Mesothelial cell of epicardium (in vitro differentiated cells): Measurements from ENCODE around the gene COL1A1. TPM values are rescaled to one million over a fixed set of nuclear protein-coding genes. Genes with fewer than 3 reads are reported as not detected.

Experiments
- DNase-seq, 2 experiments: peaks; one replicate each; pipeline ENCODE4 v3.0.0; 2021; ENCODE audit warnings: low spot score in 2 of 2; ENCODE audit not compliant: unreplicated experiment in 2 of 2
- H3K27ac Mint-ChIP-seq: 2 replicates; pipeline ENCODE4 v1.8.0; 2021; ENCODE audit warnings: mixed read lengths
- H3K27me3 Mint-ChIP-seq: 2 replicates; pipeline ENCODE4 v1.8.0; 2021; ENCODE audit warnings: low read depth, mixed read lengths
- H3K36me3 Mint-ChIP-seq: 2 replicates; pipeline ENCODE4 v1.8.0; 2021; ENCODE audit warnings: mixed read lengths
- H3K4me1 Mint-ChIP-seq: 2 replicates; pipeline ENCODE4 v1.8.0; 2021; ENCODE audit warnings: mixed read lengths
- H3K4me3 Mint-ChIP-seq: 2 replicates; pipeline ENCODE4 v1.8.0; 2021; ENCODE audit warnings: mild to moderate bottlenecking, moderate library complexity, mixed read lengths
- H3K9me3 Mint-ChIP-seq: 2 replicates; pipeline ENCODE4 v1.8.0; 2021; ENCODE audit warnings: mixed read lengths
- total RNA-seq: library from RNA; stranded (reverse); gene quantifications from 3 replicates; pipeline ENCODE4 v1.2.1, GENCODE V29; 2021
- TF ChIP-seq, protein P1 (sequence below): fragments of 200-600 bp; sonication (generic); IDR thresholded peaks from one replicate; pipeline ENCODE4 v1.5.0; 2021; ENCODE audit warnings: antibody characterized with exemption; ENCODE audit not compliant: unreplicated experiment

The COL1A1 gene
- total RNA-seq, 1 donor from 2014 or later: 3,972 TPM

DNA sequence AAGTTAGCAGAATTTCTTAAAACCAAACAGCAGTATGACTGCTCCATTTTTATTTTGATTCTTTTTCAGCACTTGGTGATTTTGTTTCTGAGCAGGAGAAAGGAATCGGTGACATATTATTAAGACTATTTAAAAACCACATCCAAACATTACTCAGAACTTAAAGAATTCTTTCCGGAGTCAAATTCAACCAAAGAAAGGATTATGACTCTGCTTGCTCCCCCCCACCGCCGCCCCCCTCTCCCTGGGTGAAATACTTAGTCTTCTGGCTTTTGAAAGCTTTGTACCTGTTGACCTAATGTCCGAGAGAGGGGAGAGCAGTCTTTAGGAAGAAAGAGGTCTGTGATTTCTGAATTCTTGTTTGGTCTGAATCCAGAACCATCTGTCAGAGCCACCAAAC is 17.9 kb upstream of the COL1A1 start:
- TF ChIP-seq, protein P1, sequence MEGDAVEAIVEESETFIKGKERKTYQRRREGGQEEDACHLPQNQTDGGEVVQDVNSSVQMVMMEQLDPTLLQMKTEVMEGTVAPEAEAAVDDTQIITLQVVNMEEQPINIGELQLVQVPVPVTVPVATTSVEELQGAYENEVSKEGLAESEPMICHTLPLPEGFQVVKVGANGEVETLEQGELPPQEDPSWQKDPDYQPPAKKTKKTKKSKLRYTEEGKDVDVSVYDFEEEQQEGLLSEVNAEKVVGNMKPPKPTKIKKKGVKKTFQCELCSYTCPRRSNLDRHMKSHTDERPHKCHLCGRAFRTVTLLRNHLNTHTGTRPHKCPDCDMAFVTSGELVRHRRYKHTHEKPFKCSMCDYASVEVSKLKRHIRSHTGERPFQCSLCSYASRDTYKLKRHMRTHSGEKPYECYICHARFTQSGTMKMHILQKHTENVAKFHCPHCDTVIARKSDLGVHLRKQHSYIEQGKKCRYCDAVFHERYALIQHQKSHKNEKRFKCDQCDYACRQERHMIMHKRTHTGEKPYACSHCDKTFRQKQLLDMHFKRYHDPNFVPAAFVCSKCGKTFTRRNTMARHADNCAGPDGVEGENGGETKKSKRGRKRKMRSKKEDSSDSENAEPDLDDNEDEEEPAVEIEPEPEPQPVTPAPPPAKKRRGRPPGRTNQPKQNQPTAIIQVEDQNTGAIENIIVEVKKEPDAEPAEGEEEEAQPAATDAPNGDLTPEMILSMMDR: no peak
- peaks cover 61% of the 10 kb centered on the region for H3K4me1 Mint-ChIP-seq
- H3K4me3 Mint-ChIP-seq: no peak overlapping the region
- no peak for DNase-seq
- no peaks in the 10 kb centered on the region for H3K9me3 Mint-ChIP-seq
- peak overlapping the region; percentile 96 for H3K27ac Mint-ChIP-seq
- H3K36me3 Mint-ChIP-seq: no peaks in the 10 kb centered on the region
- no peaks in the 10 kb centered on the region for H3K27me3 Mint-ChIP-seq

DNA sequence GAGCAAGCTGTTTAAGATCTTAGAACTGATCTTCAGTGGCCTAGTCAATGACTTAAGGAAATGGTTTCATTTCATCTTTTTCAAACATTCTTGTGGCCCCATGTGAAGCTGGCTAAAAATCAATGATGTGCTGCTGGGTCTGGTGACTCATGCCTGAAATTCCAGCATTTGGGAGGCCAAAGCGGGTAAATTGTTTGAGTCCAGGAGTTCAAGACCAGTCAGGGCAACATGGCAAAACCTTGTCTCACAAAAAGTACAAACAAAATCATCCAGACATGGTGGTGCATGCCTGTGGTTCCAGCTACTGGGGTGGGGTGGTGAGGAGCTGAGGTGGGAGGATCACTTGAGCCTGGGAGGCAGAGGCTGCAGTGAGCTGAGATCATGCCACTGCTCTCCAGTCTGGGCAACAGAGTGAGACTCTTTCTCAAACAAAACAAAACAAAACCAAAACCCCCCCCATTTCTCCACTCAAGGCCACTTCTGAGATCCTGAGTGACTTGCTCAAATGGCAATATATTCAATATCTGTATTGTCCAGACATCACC is 17.4 kb upstream of the COL1A1 start:
- TF ChIP-seq, protein P1: no peak
- Mint-ChIP-seq H3K27ac (peak overlapping the region; percentile 96), H3K9me3 (no peaks in the 10 kb centered on the region), H3K27me3 (no peaks in the 10 kb centered on the region), H3K4me3 (no peak overlapping the region), H3K4me1 (peaks cover 62% of the 10 kb centered on the region), H3K36me3 (no peaks in the 10 kb centered on the region)
- no peak for DNase-seq

GRCh38 chr17:50218071-50218759 is 16.8 kb upstream of the COL1A1 start:
- no peaks in the 10 kb centered on the region for H3K36me3 Mint-ChIP-seq
- H3K4me1 Mint-ChIP-seq: peaks cover 65% of the 10 kb centered on the region
- no peaks in the 10 kb centered on the region for H3K27me3 Mint-ChIP-seq
- no peaks in the 10 kb centered on the region for H3K9me3 Mint-ChIP-seq
- no peak overlapping the region for H3K4me3 Mint-ChIP-seq
- DNase-seq: no peak
- H3K27ac Mint-ChIP-seq: peak overlapping the region; percentile 96
- TF ChIP-seq, protein P1: no peak

- peak overlapping the region; percentile 96 for H3K27ac Mint-ChIP-seq
- H3K4me1 Mint-ChIP-seq: peaks cover 70% of the 10 kb centered on the region
Measured at GRCh38 chr17:50217591-50217990, 16.2 kb upstream of the COL1A1 start.

GRCh38 chr17:50214976-50215760 is 13.7 kb upstream of the COL1A1 start:
- Mint-ChIP-seq H3K4me1 (peaks cover 73% of the 10 kb centered on the region), H3K27ac (peak overlapping the region; percentile 43), H3K27me3 (no peaks in the 10 kb centered on the region)

More at GRCh38 chr17:50217591-50217990, 16.2 kb upstream of the COL1A1 start:
- H3K4me3 Mint-ChIP-seq: no peak overlapping the region
- TF ChIP-seq, protein P1: no peak
- H3K27me3 Mint-ChIP-seq: no peaks in the 10 kb centered on the region
- no peak for DNase-seq
- H3K36me3 Mint-ChIP-seq: no peaks in the 10 kb centered on the region
- H3K9me3 Mint-ChIP-seq: no peaks in the 10 kb centered on the region

More at GRCh38 chr17:50214976-50215760, 13.7 kb upstream of the COL1A1 start:
- H3K9me3 Mint-ChIP-seq: no peaks in the 10 kb centered on the region
- TF ChIP-seq, protein P1: no peak
- no peak overlapping the region for H3K4me3 Mint-ChIP-seq
- no peaks in the 10 kb centered on the region for H3K36me3 Mint-ChIP-seq
- no peak for DNase-seq
